HG02840 (cell line): Measurements from ENCODE around the gene ITM2C.

Experiments used
- ATAC-seq: cut with Tn5 transposase; IDR thresholded peaks from one replicate; pipeline ENCODE4 v1.9.1; 2021; ENCODE audit warnings: mild to moderate bottlenecking, moderate library complexity, moderate number of reproducible peaks; ENCODE audit not compliant: unreplicated experiment, low FRiP score

Gene ITM2C

GRCh38 chr2:230872151-230872967, 7.6 kb downstream of the ITM2C start:
- ATAC-seq: no peak

DNA sequence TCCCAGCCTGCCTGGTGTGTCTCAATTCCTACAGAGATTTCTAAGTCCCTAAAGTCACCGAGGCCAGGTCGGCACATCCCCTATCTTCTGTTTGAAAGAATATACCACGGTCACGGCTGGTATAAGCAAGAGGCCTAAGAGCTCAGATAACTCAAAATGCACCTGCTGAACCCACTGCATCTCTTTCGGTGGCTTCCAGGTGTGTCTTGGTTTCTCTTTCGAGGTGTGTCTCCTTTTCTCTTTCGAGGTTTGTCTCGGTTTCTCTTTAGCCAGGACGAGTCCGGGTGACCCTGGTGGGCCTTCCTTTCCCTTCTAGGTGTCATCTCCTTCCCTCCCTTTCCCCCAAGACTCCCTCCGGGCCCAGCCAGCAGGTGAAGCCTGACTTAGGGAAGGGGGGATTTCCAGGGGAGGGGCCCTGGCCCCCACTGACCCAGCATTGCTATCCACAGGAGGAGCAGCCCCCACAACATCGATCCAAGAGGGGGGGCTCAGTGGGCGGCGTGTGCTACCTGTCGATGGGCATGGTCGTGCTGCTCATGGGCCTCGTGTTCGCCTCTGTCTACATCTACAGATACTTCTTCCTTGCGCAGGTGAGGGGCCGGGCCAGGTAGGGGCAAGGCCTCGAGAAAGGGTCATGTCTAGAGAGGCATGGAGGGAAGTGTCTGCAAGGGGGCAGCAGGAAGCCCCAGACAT, 8.4 kb downstream of the ITM2C start:
- ATAC-seq: peak; percentile 58

- ATAC-seq: peak; percentile 72
These were observed 9.1 kb downstream of the ITM2C start for GRCh38 chr2:230873661-230874401.

DNA sequence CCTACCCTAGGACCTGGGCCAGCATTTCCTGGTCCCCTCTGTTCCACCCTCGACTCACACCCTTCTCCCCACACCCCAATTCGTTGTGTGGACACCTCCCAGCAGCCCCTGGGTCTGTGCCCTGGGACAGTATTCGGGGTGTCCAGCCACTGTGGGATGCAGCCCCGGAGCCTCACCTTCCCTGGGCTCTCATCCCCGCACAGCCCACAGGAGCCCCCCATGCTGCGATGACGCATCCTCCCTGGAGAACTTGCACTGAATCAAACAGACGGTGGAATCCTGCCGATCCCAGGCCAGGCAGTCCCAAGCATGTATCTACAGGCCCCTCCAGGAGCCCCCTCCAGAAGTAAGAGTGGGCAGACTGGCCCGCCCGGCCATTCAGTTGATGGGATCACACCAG, 9.7 kb downstream of the ITM2C start:
- no peak for ATAC-seq

DNA sequence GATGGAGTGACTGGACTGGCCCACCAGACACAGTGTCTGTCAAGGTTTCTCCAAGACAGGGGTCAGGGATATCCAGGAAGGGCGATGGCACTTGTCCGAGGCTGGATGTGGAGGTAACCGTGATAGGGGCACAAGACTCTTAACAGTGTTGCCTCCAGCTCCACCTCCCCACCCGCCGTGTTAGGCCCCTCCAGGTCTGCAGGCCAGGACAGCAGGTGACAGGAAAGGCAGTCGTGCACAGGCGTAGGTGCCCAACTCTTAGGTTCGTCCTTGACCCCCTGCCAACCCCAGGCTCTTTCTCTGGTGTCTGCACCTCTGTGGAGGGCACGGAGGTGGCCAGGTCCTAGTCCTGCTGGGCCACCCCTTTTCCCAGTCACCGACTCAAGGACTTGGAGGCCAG, 10.1 kb downstream of the ITM2C start:
- ATAC-seq: no peak

DNA sequence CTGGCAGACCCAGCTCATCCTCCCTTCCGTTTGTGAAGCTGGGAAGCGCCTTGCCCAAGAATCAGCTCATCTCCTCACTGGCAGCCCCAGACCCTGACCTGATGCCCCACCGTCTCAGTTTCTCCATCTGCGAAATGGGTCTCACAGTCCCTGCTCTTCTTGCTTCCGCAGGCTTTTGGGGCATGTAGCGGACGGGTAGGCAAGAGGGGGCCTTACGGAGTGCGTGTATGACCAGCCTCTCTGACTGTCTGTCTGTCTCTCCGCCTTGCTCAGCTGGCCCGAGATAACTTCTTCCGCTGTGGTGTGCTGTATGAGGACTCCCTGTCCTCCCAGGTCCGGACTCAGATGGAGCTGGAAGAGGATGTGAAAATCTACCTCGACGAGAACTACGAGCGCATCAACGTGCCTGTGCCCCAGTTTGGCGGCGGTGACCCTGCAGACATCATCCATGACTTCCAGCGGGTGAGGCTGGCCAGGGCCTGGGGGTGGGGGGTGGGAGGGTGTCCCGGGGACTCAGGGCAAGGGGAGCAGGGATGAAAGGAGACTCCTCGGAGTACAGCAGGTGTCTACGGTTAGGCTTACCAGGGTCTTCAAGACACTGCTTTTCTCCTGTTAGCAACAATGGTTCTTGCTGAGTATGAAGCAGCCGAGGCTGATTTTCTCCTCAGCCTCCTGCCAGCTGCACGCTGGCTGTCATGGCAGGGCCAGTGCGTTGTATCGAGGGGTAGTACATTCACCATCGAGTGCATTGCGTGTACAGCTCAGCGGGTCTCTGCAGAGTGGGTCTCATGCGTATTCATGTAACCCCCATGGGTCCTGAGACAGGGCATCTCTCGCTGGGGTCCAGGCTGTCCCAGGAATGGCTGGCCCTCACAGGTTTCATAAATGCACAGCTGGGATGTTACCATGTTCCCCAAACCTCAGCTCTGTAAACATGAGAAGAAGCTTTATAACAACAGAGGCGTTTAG, 10.9 kb downstream of the ITM2C start:
- ATAC-seq: no peak

- ATAC-seq: no peak
These were observed 12.5 kb downstream of the ITM2C start for GRCh38 chr2:230877116-230877758.

- no peak for ATAC-seq
These were observed 13.2 kb downstream of the ITM2C start for GRCh38 chr2:230877759-230878598.

GRCh38 chr2:230878599-230879188, 14.0 kb downstream of the ITM2C start:
- no peak for ATAC-seq

- no peak for ATAC-seq
These were observed 14.6 kb downstream of the ITM2C start for GRCh38 chr2:230879271-230879882.

DNA sequence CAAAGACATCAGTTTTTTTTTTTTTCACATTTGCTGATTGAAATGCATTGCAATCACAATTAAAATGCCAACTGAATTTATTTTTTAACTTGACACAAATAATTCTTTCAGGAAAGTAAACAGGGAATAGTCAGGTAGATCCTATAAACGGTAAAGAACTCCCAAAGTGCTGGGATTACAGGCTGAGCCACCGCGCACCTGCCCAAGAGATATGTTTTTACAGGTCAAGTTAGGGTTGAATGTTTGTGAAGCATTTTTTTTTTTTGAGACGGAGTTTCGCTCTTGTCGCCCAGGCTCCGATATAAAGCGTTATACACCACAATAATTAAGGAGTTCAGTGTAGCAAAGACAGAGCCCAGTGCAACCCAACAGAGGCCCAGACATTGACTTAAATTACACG, 15.1 kb downstream of the ITM2C start:
- ATAC-seq: no peak

DNA sequence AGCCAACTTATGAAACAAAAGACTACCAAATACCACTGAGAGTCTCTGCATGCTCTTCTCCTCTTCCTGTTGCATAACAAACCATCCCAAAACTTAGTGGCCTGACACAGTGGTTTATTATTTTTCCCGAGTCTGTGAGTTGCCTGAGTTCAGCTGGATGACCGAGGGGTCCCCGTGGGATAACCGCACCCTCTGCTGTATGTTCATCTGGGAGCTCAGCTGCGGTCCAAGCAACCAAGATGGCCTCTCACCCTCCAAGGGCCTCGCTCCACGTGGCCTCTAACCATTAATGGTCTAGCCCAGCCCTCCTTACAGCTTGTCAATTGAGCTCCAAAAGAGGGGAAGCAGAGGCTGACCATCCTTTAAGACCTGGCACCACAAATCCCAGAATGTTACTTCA, 17.1 kb downstream of the ITM2C start:
- no peak for ATAC-seq

- no peak for ATAC-seq
These were observed 20.9 kb downstream of the ITM2C start for GRCh38 chr2:230885463-230886130.

DNA sequence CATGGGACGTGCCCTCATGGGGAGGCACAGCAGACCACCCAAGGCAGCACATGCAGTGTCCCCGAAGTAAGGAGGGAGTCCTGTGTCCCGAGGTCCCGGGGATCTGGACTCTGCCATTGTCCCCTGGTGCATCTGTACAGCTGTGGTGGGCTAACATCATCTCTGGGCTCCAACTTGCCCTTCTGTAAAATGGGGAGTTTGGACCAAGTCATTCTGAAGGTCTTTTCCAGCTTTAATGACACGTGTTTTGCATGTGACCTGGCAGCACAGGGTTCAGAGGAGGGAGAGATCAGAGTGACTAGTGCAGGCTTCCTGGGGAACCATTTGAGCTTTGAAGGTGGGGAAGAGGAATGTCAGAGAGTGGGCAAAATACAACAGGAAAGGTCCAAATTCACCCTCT, 21.5 kb downstream of the ITM2C start:
- no peak for ATAC-seq

DNA sequence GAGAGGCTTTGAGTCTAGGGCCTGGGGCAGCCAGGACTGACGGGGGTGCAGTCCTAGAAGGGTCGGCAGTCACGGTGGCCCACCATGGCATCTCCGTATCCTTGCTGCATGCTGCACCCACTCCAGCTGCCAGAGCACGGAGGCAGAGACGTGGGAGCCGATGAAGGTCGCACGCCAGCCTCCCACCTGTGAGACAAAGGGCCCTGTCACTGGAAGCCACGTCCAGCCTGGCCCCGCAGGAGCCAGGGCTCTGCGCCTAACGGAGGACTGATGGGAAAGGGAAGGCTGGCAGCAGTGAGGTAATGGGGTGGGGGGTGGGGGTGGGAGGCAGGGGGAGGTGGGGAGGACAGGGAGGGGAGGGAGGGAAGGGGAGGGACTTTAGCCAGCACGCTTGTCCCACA, 21.9 kb downstream of the ITM2C start:
- ATAC-seq: no peak

GRCh38 chr2:230887342-230887741, 22.6 kb downstream of the ITM2C start:
- ATAC-seq: no peak

GRCh38 chr2:230888824-230889400, 24.2 kb downstream of the ITM2C start:
- ATAC-seq: no peak
